RWPE1 (cell line): ENCODE measurements around the gene BMP7.

ENCODE experiments used
- CTCF ChIA-PET: fragments of 350-600 bp; sonication (Branson Sonifier 250); formaldehyde crosslinking; extraction: SDS; loops from one replicate; lab custom pipeline; 2021; lab: Yijun Ruan, JAX
- POLR2A ChIA-PET: fragments of 400-600 bp; formaldehyde crosslinking; extraction: SDS; loops from one replicate; lab custom pipeline; 2020; ENCODE audit warnings: antibody characterized with exemption; ENCODE audit not compliant: low non-redundant PET; lab: Yijun Ruan, JAX
- DNase-seq: peaks from one replicate; pipeline ENCODE4 v3.0.0; 2012; ENCODE audit warnings: low spot score
- H3K27ac ChIP-seq: fragments of 450-650 bp; 2 replicates; pipeline ENCODE4 v1.5.1; 2017
- CTCF ChIP-seq: fragments of 450-650 bp; conservative IDR thresholded peaks from 2 replicates; pipeline ENCODE4 v1.5.1; 2017; ENCODE audit warnings: low read depth, mild to moderate bottlenecking

The BMP7 gene

GRCh38 chr20:57270204-57270984, 4.0 kb upstream of the BMP7 start:
- no peak overlapping the region for H3K27ac ChIP-seq
- CTCF ChIA-PET = interaction anchor here (0.9 to 1.0 kb wide), 2 partner anchors 13 to 28 kb away, joined by 3 read pairs; no protein-coding TSS in a partner anchor
- DNase-seq = no peak
- TF ChIP-seq CTCF = no peak
- POLR2A ChIA-PET = no interaction called here

GRCh38 chr20:57269148-57269984, 2.9 kb upstream of the BMP7 start:
- no peak for DNase-seq
- POLR2A ChIA-PET = no interaction called here
- H3K27ac ChIP-seq = no peak overlapping the region
- no peak for TF ChIP-seq CTCF
- CTCF ChIA-PET = no interaction called here

- ChIA-PET POLR2A (no interaction called here), CTCF (interaction anchor here (1.4 kb wide), 1 partner anchor 15 kb away, joined by 3 read pairs; no protein-coding TSS in a partner anchor)
- TF ChIP-seq CTCF = no peak
- no peak for DNase-seq
- no peak overlapping the region for H3K27ac ChIP-seq
Measured at GRCh38 chr20:57268399-57269076, 2.1 kb upstream of the BMP7 start.

- no peak for DNase-seq
- ChIA-PET CTCF (interaction anchor here (0.7 to 1.4 kb wide), 2 partner anchors 16 to 52 kb away, joined by 3 read pairs; no protein-coding TSS in a partner anchor), POLR2A (interaction anchor here (0.6 kb wide), 1 partner anchor 979 kb away, joined by 7 read pairs; no protein-coding TSS in a partner anchor)
- H3K27ac ChIP-seq = no peak overlapping the region
- TF ChIP-seq CTCF = no peak
Measured at GRCh38 chr20:57267158-57267821, 849 bp upstream of the BMP7 start.

GRCh38 chr20:57265997-57266290, 497 bp downstream of the BMP7 start:
- ChIA-PET POLR2A (no interaction called here), CTCF (interaction anchor here (0.8 to 1.8 kb wide), 6 partner anchors 63 to 194 kb away, joined by 3 to 13 read pairs (median 4); no protein-coding TSS in a partner anchor)
- H3K27ac ChIP-seq = no peak overlapping the region
- TF ChIP-seq CTCF = no peak
- DNase-seq = no peak
